HCT116 (cell line): ENCODE results near the gene TMEM217. TPM values are rescaled to one million over a fixed set of nuclear protein-coding genes. Genes with fewer than 3 reads are reported as not detected.

Experiments
- ATAC-seq: fragments of 200-7000 bp; cut with Tn5 transposase; 2 replicates; pipeline ENCODE4 v1.9.1; 2020; ENCODE audit warnings: mild to moderate bottlenecking, moderate library complexity
- BruUV-seq: library from RNA; stranded (reverse); fragments of 400-500 nt; replicated peaks from 2 replicates; lab custom pipeline; 2021; lab: Mats Ljungman, UMichigan
- CTCF ChIA-PET: fragments of 300-600 bp; sonication (Branson Sonifier 250); formaldehyde crosslinking; loops from one replicate; lab custom pipeline; 2021; ENCODE audit warnings: antibody characterized with exemption; lab: Charles Lee
- POLR2A ChIA-PET: fragments of 300-600, 350-600 bp; sonication (Branson Sonifier 250); formaldehyde crosslinking; loops from one replicate; lab custom pipeline; 2021; ENCODE audit warnings: antibody characterized with exemption; lab: Charles Lee
- RAD21 ChIA-PET, 2 experiments: fragments of 300-600 bp; sonication (Branson Sonifier 250); formaldehyde crosslinking; loops; one replicate each; lab custom pipeline; 2023; ENCODE audit warnings: low total read pairs in 2 of 2; ENCODE audit not compliant: uncharacterized antibody in 2 of 2, unreplicated experiment in 2 of 2, low non-redundant PET in 1 of 2; lab: Charles Lee
- DNase-seq: peaks from one replicate; pipeline ENCODE4 v3.0.0-alpha.2; 2010; ENCODE audit warnings: low read depth, low spot score
- H2AFZ ChIP-seq: fragments of 200-600 bp; shearing (Covaris generic), sonication (generic); 2 replicates; pipeline ENCODE4 v1.6.1; 2017; ENCODE audit warnings: low read depth, mixed run types, mixed read lengths, antibody characterized with exemption, low read length; ENCODE audit not compliant: poor library complexity, severe bottlenecking
- H3K27ac ChIP-seq: 2 replicates; pipeline ENCODE4 v1.5.1; 2012; ENCODE audit warnings: low read depth, low read length
- H3K27me3 ChIP-seq: fragments of 200-600 bp; sonication (generic); 2 replicates; pipeline ENCODE4 v1.6.1; 2016; ENCODE audit warnings: mixed run types, low read length, mixed read lengths; ENCODE audit not compliant: insufficient read depth
- H3K36me3 ChIP-seq, 2 experiments: fragments of 200-500 bp in 1 of 2; fragments of 200-600 bp in 1 of 2; sonication (Bioruptor generic) in 1 of 2; sonication (generic) in 1 of 2; 2 replicates each; pipeline versions ENCODE4 v1.5.1 to v1.6.1; 2014 to 2016; ENCODE audit warnings: low read length in 2 of 2, inconsistent platforms in 1 of 2, mixed read lengths in 1 of 2, mixed run types in 1 of 2; ENCODE audit not compliant: insufficient read depth in 2 of 2, control insufficient read depth in 1 of 2
- H3K4me1 ChIP-seq, 2 experiments: fragments of 200-600 bp in 1 of 2; sonication (generic) in 1 of 2; 2 replicates each; pipeline versions ENCODE4 v1.5.1 to v1.6.1; 2012 to 2017; ENCODE audit warnings: low read length in 2 of 2, inconsistent platforms in 1 of 2, mild to moderate bottlenecking in 1 of 2, mixed read lengths in 1 of 2, mixed run types in 1 of 2, moderate library complexity in 1 of 2; ENCODE audit not compliant: insufficient read depth in 2 of 2, control insufficient read depth in 1 of 2
- H3K4me2 ChIP-seq: fragments of 200-600 bp; sonication (generic); 2 replicates; pipeline ENCODE4 v1.6.1; 2017; ENCODE audit warnings: mixed run types, low read length, mixed read lengths
- H3K4me3 ChIP-seq, 2 experiments: fragments of 200-600 bp in 1 of 2; sonication (generic) in 1 of 2; replicated peaks in 1 of 2; 2 replicates each; pipeline ENCODE4 v1.5.1; 2011 to 2016; ENCODE audit warnings: low read length in 2 of 2, control low read depth in 1 of 2, low read depth in 1 of 2, mild to moderate bottlenecking in 1 of 2, mixed read lengths in 1 of 2, mixed run types in 1 of 2
- H3K79me2 ChIP-seq: fragments of 200-600 bp; sonication (generic); 2 replicates; pipeline ENCODE4 v1.6.1; 2017; ENCODE audit warnings: mild to moderate bottlenecking, mixed run types, low read length, moderate library complexity, mixed read lengths; ENCODE audit not compliant: insufficient read depth
- H3K9ac ChIP-seq: fragments of 200-600 bp; sonication (generic); 2 replicates; pipeline ENCODE4 v1.6.1; 2016; ENCODE audit warnings: low read length, mixed read lengths
- H3K9me2 ChIP-seq: fragments of 200-600 bp; sonication (generic), shearing (Covaris generic); 2 replicates; pipeline ENCODE4 v1.6.1; 2017; ENCODE audit warnings: mixed run types, mild to moderate bottlenecking, moderate library complexity; ENCODE audit not compliant: insufficient read depth
- H3K9me3 ChIP-seq, 2 experiments: fragments of 200-500 bp in 1 of 2; fragments of 200-600 bp in 1 of 2; sonication (Bioruptor generic) in 1 of 2; sonication (generic) in 1 of 2; 2 replicates each; pipeline ENCODE4 v1.6.1; 2014 to 2017; ENCODE audit warnings: low read length in 2 of 2, mixed read lengths in 2 of 2, inconsistent platforms in 1 of 2, low read depth in 1 of 2, mild to moderate bottlenecking in 1 of 2, mixed run types in 1 of 2, moderate library complexity in 1 of 2; ENCODE audit not compliant: control insufficient read depth in 1 of 2, insufficient read depth in 1 of 2
- H4K20me1 ChIP-seq: fragments of 200-600 bp; sonication (generic), shearing (Covaris generic); 2 replicates; pipeline ENCODE4 v1.6.1; 2017; ENCODE audit warnings: mixed run types, mild to moderate bottlenecking, moderate library complexity; ENCODE audit not compliant: insufficient read depth
- ATF3 ChIP-seq: IDR thresholded peaks from 2 replicates; pipeline ENCODE4 v1.6.1; 2012
- CEBPB ChIP-seq: IDR thresholded peaks from 2 replicates; pipeline ENCODE4 v1.6.1; 2012; ENCODE audit warnings: low read depth
- EGR1 ChIP-seq: IDR thresholded peaks from 2 replicates; pipeline ENCODE4 v1.6.1; 2012; ENCODE audit warnings: low read depth
- FOSL1 ChIP-seq: IDR thresholded peaks from 2 replicates; pipeline ENCODE4 v1.6.1; 2012; ENCODE audit warnings: low read depth
- JUND ChIP-seq: IDR thresholded peaks from 2 replicates; pipeline ENCODE4 v1.6.1; 2012
- POLR2AphosphoS5 ChIP-seq: IDR thresholded peaks from 2 replicates; pipeline ENCODE4 v1.6.1; 2011; ENCODE audit warnings: mild to moderate bottlenecking, low read depth, low read length, moderate library complexity
- REST ChIP-seq: IDR thresholded peaks from 2 replicates; pipeline ENCODE4 v1.6.1; 2012; ENCODE audit warnings: low read depth
- SP1 ChIP-seq: IDR thresholded peaks from 2 replicates; pipeline ENCODE4 v1.6.1; 2012; ENCODE audit warnings: low read depth
- TCF7L2 ChIP-seq: IDR thresholded peaks from 2 replicates; pipeline ENCODE4 v1.7.0; 2011; ENCODE audit warnings: borderline replicate concordance, inconsistent platforms; ENCODE audit not compliant: insufficient read depth, insufficient read length; ENCODE audit errors: extremely low read depth
- ZBTB33 ChIP-seq: IDR thresholded peaks from 2 replicates; pipeline ENCODE4 v1.6.1; 2011; ENCODE audit warnings: mild to moderate bottlenecking, low read length, moderate library complexity; ENCODE audit not compliant: insufficient replicate concordance; ENCODE audit errors: extremely low read depth
- ZFX ChIP-seq: fragments of 450-650 bp; IDR thresholded peaks from 2 replicates; pipeline ENCODE4 v1.6.1; 2017
- ZNF274 ChIP-seq: fragments of 200-500 bp; sonication (Bioruptor generic); IDR thresholded peaks from 2 replicates; pipeline ENCODE4 v1.6.1; 2014; ENCODE audit warnings: mild to moderate bottlenecking, low read depth, low read length, inconsistent platforms
- intact Hi-C: fragments of 100-400 bp; cut with micrococcal nuclease; formaldehyde crosslinking; loops from 2 replicates; pipeline ENCODE4 v1.10.0; 2022
- total RNA-seq: library from RNA; stranded (reverse); gene quantifications from one replicate; pipeline ENCODE4 v1.2.1, GENCODE V29; 2021; ENCODE audit not compliant: unreplicated experiment

The TMEM217 gene
- total RNA-seq, 1 experiment from 2014 or later = 0.98 TPM

GRCh38 chr6:37285861-37286311 lies 27.9 kb upstream of the TMEM217 start:
- ChIA-PET CTCF (no interaction called here), RAD21 (no interaction called here), POLR2A (no interaction called here)
- no peaks in the 10 kb centered on the region for H3K27me3 ChIP-seq
- ATAC-seq (no peak), DNase-seq (no peak)
- no peak overlapping the region for H3K4me2 ChIP-seq
- H3K36me3 ChIP-seq = peaks cover 12 to 33% of the 10 kb centered on the region in 2 experiments
- no peak overlapping the region for H3K4me3 ChIP-seq
- no peaks in the 10 kb centered on the region for H3K9me3 ChIP-seq
- no peak overlapping the region for H3K9ac ChIP-seq
- intact Hi-C loops = no loop called here
- TF ChIP-seq ATF3 (no peak), ZNF274 (no peak), TCF7L2 (no peak), ZBTB33 (no peak), JUND (no peak)
- H3K79me2 ChIP-seq = no peaks in the 10 kb centered on the region
- 0 out of 2 replicates have a peak, but pooled peaks cover 6% of the 10 kb centered on the region for H4K20me1 ChIP-seq
- H3K27ac ChIP-seq = no peak overlapping the region
- no peaks in the 10 kb centered on the region for H3K9me2 ChIP-seq
- BruUV-seq = no TSS peak
- no peak overlapping the region for H2AFZ ChIP-seq
- H3K4me1 ChIP-seq = 0 out of 4 replicates have a peak, but pooled peaks cover 0 to 3% of the 10 kb centered on the region in 2 experiments

GRCh38 chr6:37284781-37285180 lies 26.8 kb upstream of the TMEM217 start:
- no TSS peak for BruUV-seq
- intact Hi-C loops = no loop called here

More at GRCh38 chr6:37284781-37285180, 26.8 kb upstream of the TMEM217 start:
- no peak overlapping the region for H3K9ac ChIP-seq
- ChIA-PET CTCF (no interaction called here), POLR2A (no interaction called here), RAD21 (no interaction called here)
- TF ChIP-seq EGR1 (no peak), FOSL1 (no peak), CEBPB (no peak), ZFX (no peak), REST (no peak), SP1 (no peak), ZNF274 (no peak), JUND (no peak), POLR2AphosphoS5 (no peak)
- H3K4me2 ChIP-seq = no peak overlapping the region
- H3K9me3 ChIP-seq = no peaks in the 10 kb centered on the region
- no peaks in the 10 kb centered on the region for H3K79me2 ChIP-seq
- H2AFZ ChIP-seq = no peak overlapping the region
- 0 out of 2 replicates have a peak, but pooled peaks cover 6% of the 10 kb centered on the region for H4K20me1 ChIP-seq
- no peak overlapping the region for H3K4me3 ChIP-seq
- DNase-seq (no peak), ATAC-seq (no peak)
- no peak overlapping the region for H3K27ac ChIP-seq
- no peaks in the 10 kb centered on the region for H3K9me2 ChIP-seq
- H3K36me3 ChIP-seq = peaks cover 12 to 33% of the 10 kb centered on the region in 2 experiments
- H3K4me1 ChIP-seq = 0 out of 4 replicates have a peak, but pooled peaks cover 0 to 3% of the 10 kb centered on the region in 2 experiments
- H3K27me3 ChIP-seq = no peaks in the 10 kb centered on the region
